Esophagus squamous epithelium (tissue), 4 donors: ENCODE measurements around the gene TOR4A.

Source experiments
- POLR2A ChIP-seq, 4 donors: fragments of 450-650 bp; IDR thresholded peaks; one replicate each; pipeline ENCODE4 v1.6.1; 2017; ENCODE audit warnings: antibody characterized with exemption in 4 of 4, mild to moderate bottlenecking in 4 of 4, moderate library complexity in 3 of 4
- TF ChIP-seq, protein P1 (sequence below), 6 experiments: fragments of 450-650 bp in 4 of 6; fragments of 200-600 bp in 2 of 6; sonication (generic) in 2 of 6; IDR thresholded peaks; one replicate each; pipeline ENCODE4 v1.5.1; 2016 to 2019; ENCODE audit warnings: antibody characterized with exemption in 6 of 6, mild to moderate bottlenecking in 4 of 6, moderate library complexity in 4 of 6

DNA sequence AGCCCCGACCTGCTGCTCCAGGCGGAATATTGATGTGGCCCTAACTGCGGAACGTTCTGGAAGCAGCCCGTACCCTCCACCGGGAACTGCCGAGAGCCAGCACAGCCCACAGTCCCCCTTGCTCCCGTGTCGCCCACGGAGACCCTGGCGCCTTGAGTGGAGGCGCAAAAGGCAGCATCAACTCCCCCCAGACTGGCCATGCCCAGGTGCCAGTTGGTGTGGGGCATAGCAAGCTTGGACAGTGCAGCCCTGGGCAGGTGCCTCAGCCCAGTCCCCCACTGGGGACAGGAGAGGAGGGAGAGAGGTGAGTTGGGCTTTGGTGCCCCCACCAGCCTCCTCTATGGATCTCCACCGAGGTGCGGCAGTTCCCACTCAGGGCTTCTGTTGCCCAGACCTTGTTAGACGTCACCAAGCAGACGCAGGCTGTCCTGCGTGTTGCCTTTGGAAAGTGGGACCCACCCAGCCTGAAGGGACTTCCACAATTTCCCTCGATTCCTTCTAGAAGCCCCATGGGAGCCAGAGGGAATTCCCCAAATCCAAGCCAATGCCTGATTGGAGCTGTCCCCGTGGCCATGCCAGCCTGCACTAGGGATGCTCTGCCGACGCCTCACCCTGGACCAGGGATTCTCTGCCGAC is 44.3 kb downstream of the TOR4A start:
- TF ChIP-seq, protein P1, sequence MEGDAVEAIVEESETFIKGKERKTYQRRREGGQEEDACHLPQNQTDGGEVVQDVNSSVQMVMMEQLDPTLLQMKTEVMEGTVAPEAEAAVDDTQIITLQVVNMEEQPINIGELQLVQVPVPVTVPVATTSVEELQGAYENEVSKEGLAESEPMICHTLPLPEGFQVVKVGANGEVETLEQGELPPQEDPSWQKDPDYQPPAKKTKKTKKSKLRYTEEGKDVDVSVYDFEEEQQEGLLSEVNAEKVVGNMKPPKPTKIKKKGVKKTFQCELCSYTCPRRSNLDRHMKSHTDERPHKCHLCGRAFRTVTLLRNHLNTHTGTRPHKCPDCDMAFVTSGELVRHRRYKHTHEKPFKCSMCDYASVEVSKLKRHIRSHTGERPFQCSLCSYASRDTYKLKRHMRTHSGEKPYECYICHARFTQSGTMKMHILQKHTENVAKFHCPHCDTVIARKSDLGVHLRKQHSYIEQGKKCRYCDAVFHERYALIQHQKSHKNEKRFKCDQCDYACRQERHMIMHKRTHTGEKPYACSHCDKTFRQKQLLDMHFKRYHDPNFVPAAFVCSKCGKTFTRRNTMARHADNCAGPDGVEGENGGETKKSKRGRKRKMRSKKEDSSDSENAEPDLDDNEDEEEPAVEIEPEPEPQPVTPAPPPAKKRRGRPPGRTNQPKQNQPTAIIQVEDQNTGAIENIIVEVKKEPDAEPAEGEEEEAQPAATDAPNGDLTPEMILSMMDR (IDR thresholded peaks at IDR 0.05), result no peak
- TF ChIP-seq POLR2A (IDR thresholded peaks at IDR 0.05), result no peak
